ENCODE results near the gene SLC5A5. TPM values are rescaled to one million over a fixed set of nuclear protein-coding genes. Genes with fewer than 3 reads are reported as not detected.

Gene SLC5A5
- total RNA-seq, 1 experiment from 2014 or later: not detected

DNA sequence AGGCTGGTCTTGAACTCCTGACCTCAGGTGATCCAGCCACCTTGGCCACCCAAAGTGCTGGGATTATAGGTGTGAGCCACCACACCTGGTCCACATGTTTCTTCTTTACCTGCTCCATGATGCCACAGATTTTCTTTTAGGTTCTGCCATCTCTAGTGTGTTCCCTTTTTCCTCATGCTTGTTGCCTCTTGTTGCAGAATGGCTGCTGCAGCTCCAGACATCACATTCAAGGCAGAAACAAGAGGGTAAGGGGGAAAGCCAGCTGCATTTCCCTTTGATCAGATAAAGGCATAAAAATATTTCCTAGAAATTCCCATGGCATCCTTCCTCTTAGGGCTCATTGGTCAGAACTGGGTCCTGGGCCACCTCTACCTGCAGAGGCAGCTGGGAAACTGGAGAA is 48.8 kb downstream of the SLC5A5 start:
- no peaks in the 10 kb centered on the region for H3K4me1 Mint-ChIP-seq (ENCODE audit: insufficient read depth, unreplicated experiment)
- DNase-seq (ENCODE audit: unreplicated experiment): no peak
- no TSS peak for BruUV-seq (replicated peaks)
- H3K36me3 Mint-ChIP-seq (ENCODE audit: insufficient read depth, unreplicated experiment): no peaks in the 10 kb centered on the region
- H3K27me3 Mint-ChIP-seq (ENCODE audit: insufficient read depth, unreplicated experiment): no peaks in the 10 kb centered on the region
- intact Hi-C loops (cut with micrococcal nuclease): no loop called here
- ChIA-PET POLR2A (interaction anchor here (0.7 to 2.4 kb wide), 3 partner anchors 12 to 158 kb away, joined by 3 to 10 read pairs (median 4); partner anchors contain the start of gene CCDC124), CTCF (interaction anchor here (0.6 to 1.2 kb wide), 4 partner anchors 12 to 87 kb away, joined by 3 read pairs; partner anchors contain the start of gene CCDC124)
- no peak overlapping the region for H3K27ac Mint-ChIP-seq (ENCODE audit: low read depth, unreplicated experiment)
- H3K9me3 Mint-ChIP-seq (ENCODE audit: unreplicated experiment): no peaks in the 10 kb centered on the region
- TF ChIP-seq, protein P1, sequence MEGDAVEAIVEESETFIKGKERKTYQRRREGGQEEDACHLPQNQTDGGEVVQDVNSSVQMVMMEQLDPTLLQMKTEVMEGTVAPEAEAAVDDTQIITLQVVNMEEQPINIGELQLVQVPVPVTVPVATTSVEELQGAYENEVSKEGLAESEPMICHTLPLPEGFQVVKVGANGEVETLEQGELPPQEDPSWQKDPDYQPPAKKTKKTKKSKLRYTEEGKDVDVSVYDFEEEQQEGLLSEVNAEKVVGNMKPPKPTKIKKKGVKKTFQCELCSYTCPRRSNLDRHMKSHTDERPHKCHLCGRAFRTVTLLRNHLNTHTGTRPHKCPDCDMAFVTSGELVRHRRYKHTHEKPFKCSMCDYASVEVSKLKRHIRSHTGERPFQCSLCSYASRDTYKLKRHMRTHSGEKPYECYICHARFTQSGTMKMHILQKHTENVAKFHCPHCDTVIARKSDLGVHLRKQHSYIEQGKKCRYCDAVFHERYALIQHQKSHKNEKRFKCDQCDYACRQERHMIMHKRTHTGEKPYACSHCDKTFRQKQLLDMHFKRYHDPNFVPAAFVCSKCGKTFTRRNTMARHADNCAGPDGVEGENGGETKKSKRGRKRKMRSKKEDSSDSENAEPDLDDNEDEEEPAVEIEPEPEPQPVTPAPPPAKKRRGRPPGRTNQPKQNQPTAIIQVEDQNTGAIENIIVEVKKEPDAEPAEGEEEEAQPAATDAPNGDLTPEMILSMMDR (IDR thresholded peaks at IDR 0.05; ENCODE audit: unreplicated experiment): no peak
- no peak overlapping the region for H3K4me3 Mint-ChIP-seq (ENCODE audit: unreplicated experiment)

- no peak overlapping the region for H3K27ac Mint-ChIP-seq (ENCODE audit: low read depth, unreplicated experiment)
- H3K4me1 Mint-ChIP-seq (ENCODE audit: insufficient read depth, unreplicated experiment): no peaks in the 10 kb centered on the region
- H3K9me3 Mint-ChIP-seq (ENCODE audit: unreplicated experiment): no peaks in the 10 kb centered on the region
- H3K4me3 Mint-ChIP-seq (ENCODE audit: unreplicated experiment): no peak overlapping the region
- intact Hi-C loops (cut with micrococcal nuclease): no loop called here
- no peaks in the 10 kb centered on the region for H3K36me3 Mint-ChIP-seq (ENCODE audit: insufficient read depth, unreplicated experiment)
- no peak for DNase-seq (ENCODE audit: unreplicated experiment)
- no peaks in the 10 kb centered on the region for H3K27me3 Mint-ChIP-seq (ENCODE audit: insufficient read depth, unreplicated experiment)
- no TSS peak for BruUV-seq (replicated peaks)
- TF ChIP-seq, protein P1 (IDR thresholded peaks at IDR 0.05; ENCODE audit: unreplicated experiment): no peak
- CTCF ChIA-PET: interaction anchor here (0.7 kb wide), 1 partner anchor 52 kb away, joined by 5 read pairs; no protein-coding TSS in a partner anchor
- POLR2A ChIA-PET: no interaction called here
Observed at GRCh38 chr19:17922138-17922537, 50.4 kb downstream of the SLC5A5 start.

GRCh38 chr19:17926044-17926443 is 54.3 kb downstream of the SLC5A5 start:
- intact Hi-C loops (cut with micrococcal nuclease): no loop called here
- Mint-ChIP-seq H3K4me3 (ENCODE audit: unreplicated experiment) (no peak overlapping the region), H3K27ac (ENCODE audit: low read depth, unreplicated experiment) (no peak overlapping the region), H3K27me3 (ENCODE audit: insufficient read depth, unreplicated experiment) (no peaks in the 10 kb centered on the region), H3K4me1 (ENCODE audit: insufficient read depth, unreplicated experiment) (no peaks in the 10 kb centered on the region), H3K36me3 (ENCODE audit: insufficient read depth, unreplicated experiment) (no peaks in the 10 kb centered on the region), H3K9me3 (ENCODE audit: unreplicated experiment) (no peaks in the 10 kb centered on the region)
- ChIA-PET POLR2A (no interaction called here), CTCF (interaction anchor here (0.6 to 1.5 kb wide), 3 partner anchors 12 to 506 kb away, joined by 3 to 8 read pairs (median 6); partner anchors contain the start of gene MVB12A)
- BruUV-seq (replicated peaks): no TSS peak
- TF ChIP-seq, protein P1 (IDR thresholded peaks at IDR 0.05; ENCODE audit: unreplicated experiment): no peak
- DNase-seq (ENCODE audit: unreplicated experiment): no peak

DNA sequence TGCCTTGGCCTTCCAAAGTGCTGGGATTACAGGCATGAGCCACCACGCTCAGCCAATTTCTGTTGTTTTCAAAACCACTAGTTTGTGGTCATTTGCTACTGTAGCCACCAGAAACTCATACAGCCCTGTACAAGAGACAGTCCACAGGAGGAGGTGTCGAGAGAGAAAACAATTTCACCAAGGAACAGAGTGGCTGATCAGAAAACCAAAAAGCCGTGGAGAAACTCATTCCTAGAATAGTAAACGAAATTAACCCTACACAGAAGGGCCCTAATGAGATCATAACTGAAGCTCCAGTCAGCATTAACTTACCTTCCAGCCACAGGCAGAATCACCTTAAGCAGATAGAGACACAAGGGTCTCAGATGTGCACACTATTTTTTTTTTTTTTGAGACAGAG is 57.3 kb downstream of the SLC5A5 start:
- DNase-seq (ENCODE audit: unreplicated experiment): no peak
- Mint-ChIP-seq H3K27ac (ENCODE audit: low read depth, unreplicated experiment) (no peak overlapping the region), H3K4me3 (ENCODE audit: unreplicated experiment) (no peak overlapping the region), H3K4me1 (ENCODE audit: insufficient read depth, unreplicated experiment) (peaks cover 6% of the 10 kb centered on the region), H3K27me3 (ENCODE audit: insufficient read depth, unreplicated experiment) (no peaks in the 10 kb centered on the region), H3K36me3 (ENCODE audit: insufficient read depth, unreplicated experiment) (no peaks in the 10 kb centered on the region), H3K9me3 (ENCODE audit: unreplicated experiment) (no peaks in the 10 kb centered on the region)
- TF ChIP-seq, protein P1 (IDR thresholded peaks at IDR 0.05; ENCODE audit: unreplicated experiment): no peak
- CTCF ChIA-PET: interaction anchor here (4.6 to 4.8 kb wide), 2 partner anchors 59 to 69 kb away, joined by 58 to 90 read pairs; partner anchors contain the start of genes RPL18A and SLC5A5
- no TSS peak for BruUV-seq (replicated peaks)
- intact Hi-C loops (cut with micrococcal nuclease): no loop called here
- POLR2A ChIA-PET: interaction anchor here (1.1 to 6.3 kb wide), 3 partner anchors 58 to 68 kb away, joined by 3 to 223 read pairs (median 71); partner anchors contain the start of genes RPL18A and SLC5A5

Measured in MCF 10A (cell line).